Measurements from ENCODE around the gene NKD1. TPM values are rescaled to one million over a fixed set of nuclear protein-coding genes. Genes with fewer than 3 reads are reported as not detected.

NKD1 gene
- total and polyA plus RNA-seq, 2 of the 8 experiments (the other 6 are each of a cell fraction or from before 2014, with no cell fraction given), result 0.70 to 4.5 TPM

DNA sequence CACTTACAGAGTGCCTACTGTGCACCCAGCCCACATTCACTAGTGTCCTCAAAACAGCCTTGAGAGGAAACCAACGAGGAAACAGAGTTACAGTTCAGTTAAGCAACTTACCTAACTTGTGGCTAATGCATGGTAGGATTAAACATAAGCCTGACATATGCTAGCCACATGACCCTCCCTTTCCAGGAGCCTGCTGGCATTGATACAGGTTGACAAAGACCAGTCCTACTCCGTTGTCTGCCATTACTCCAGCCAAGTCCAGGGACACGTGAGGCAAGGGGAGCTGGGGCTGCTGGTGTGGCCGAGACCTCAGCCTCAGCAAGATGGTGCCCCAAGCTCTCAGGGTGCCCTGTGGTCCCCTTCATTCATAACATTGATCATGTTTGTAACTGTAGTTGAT is 95.0 kb downstream of the NKD1 start:
- no peak overlapping the region for H3K9ac ChIP-seq (replicated peaks in 1 of 4; ENCODE audit: extremely low read depth in 1 of 4, low read depth in 3 of 4, low read length in 3 of 4)
- ChIA-PET POLR2A (ENCODE audit: partially characterized antibody) (no interaction called here), CTCF (ENCODE audit: partially characterized antibody) (interaction anchor here (0.7 to 3.3 kb wide), 7 partner anchors 10 to 163 kb away, joined by 3 to 15 read pairs (median 4); no protein-coding TSS in a partner anchor)
- H3K27ac ChIP-seq (ENCODE audit: low read depth, low read length), result no peak overlapping the region
- H3K56ac ChIP-seq (replicated peaks; ENCODE audit: insufficient read length, low read depth, low read length), result no peak overlapping the region
- H4K91ac ChIP-seq (replicated peaks; ENCODE audit: insufficient read length, low read length), result no peak overlapping the region
- peaks cover 0 to 5% (median 0%) of the 10 kb centered on the region in 4 experiments; a peak in 2 of 7 replicates for H3K4me1 ChIP-seq (replicated peaks in 1 of 4; ENCODE audit: control insufficient read depth in 3 of 4, insufficient read depth in 4 of 4, low read length in 3 of 4)
- no peak overlapping the region for H2AK5ac ChIP-seq (ENCODE audit: low read depth, low read length)
- H3K4ac ChIP-seq (replicated peaks; ENCODE audit: insufficient read length, low read depth, low read length), result no peak overlapping the region
- H3K4me3 ChIP-seq (ENCODE audit: extremely low read depth in 1 of 4, insufficient read depth in 2 of 4, low read depth in 3 of 4, low read length in 4 of 4), result no peak overlapping the region
- no peak overlapping the region for H4K8ac ChIP-seq (ENCODE audit: extremely low read depth, insufficient read depth, low read length)
- no peak for FAIRE-seq
- H4K5ac ChIP-seq (ENCODE audit: insufficient read length, low read depth, low read length), result no peak overlapping the region
- no peak overlapping the region for H3K18ac ChIP-seq (ENCODE audit: extremely low read depth, low read length)
- no peaks in the 10 kb centered on the region for H3K79me1 ChIP-seq (ENCODE audit: low read depth, low read length)
- no peak overlapping the region for H3K14ac ChIP-seq (ENCODE audit: insufficient read length)
- H3K27me3 ChIP-seq (replicated peaks in 1 of 4; ENCODE audit: control insufficient read depth in 3 of 4, extremely low read depth in 1 of 4, insufficient read depth in 3 of 4, low read length in 3 of 4), result peaks cover 0 to 2% (median under 1%) of the 10 kb centered on the region in 4 experiments; a peak in 3 of 7 replicates
- H2BK15ac ChIP-seq (ENCODE audit: low read length), result no peak overlapping the region
- H3K23ac ChIP-seq (ENCODE audit: insufficient read length), result no peak overlapping the region
- 0 out of 2 replicates have a peak overlapping the region, but pooled peaks have one; percentile 14 for H2BK12ac ChIP-seq (ENCODE audit: low read depth, low read length)
- no peaks in the 10 kb centered on the region for H4K20me1 ChIP-seq (replicated peaks in 1 of 2; ENCODE audit: control insufficient read depth in 1 of 2, insufficient read depth in 2 of 2, low read length in 2 of 2)
- 85% methylated on average over 4 of the region's 4 CpGs; no CpG with 5 or more reads in 1 of the 2 experiments for WGBS, 2 experiments (ENCODE audit: extremely low coverage in 1 of 2, insufficient coverage in 1 of 2, insufficient read length in 1 of 2, insufficient replicate concordance in 2 of 2, low coverage in 1 of 2, low lambda C conversion rate in 2 of 2, missing lambda C conversion rate in 1 of 2)
- no peaks in the 10 kb centered on the region for H3K9me3 ChIP-seq (ENCODE audit: insufficient read depth in 2 of 2, low read depth in 1 of 2, low read length in 1 of 2)
- H2BK20ac ChIP-seq (ENCODE audit: low read length), result no peak overlapping the region
- DNase-seq (ENCODE audit: low read depth in 1 of 2, low spot score in 2 of 2), result no peak
- no peak overlapping the region for H3K4me2 ChIP-seq (ENCODE audit: insufficient read depth in 1 of 2, low read depth in 2 of 2, low read length in 2 of 2)
- H2AFZ ChIP-seq (ENCODE audit: low read length), result no peak overlapping the region
- no peaks in the 10 kb centered on the region for H3K36me3 ChIP-seq (ENCODE audit: control insufficient read depth in 2 of 4, insufficient read depth in 4 of 4, low read length in 3 of 4)
- H3K79me2 ChIP-seq (ENCODE audit: control insufficient read depth in 1 of 2, insufficient read depth in 2 of 2, low read length in 2 of 2), result no peaks in the 10 kb centered on the region
- H2BK5ac ChIP-seq (ENCODE audit: low read depth, low read length), result no peak overlapping the region
- H2BK120ac ChIP-seq (replicated peaks; ENCODE audit: low read depth, low read length), result no peak overlapping the region
- no peaks in the 10 kb centered on the region for H3K23me2 ChIP-seq (ENCODE audit: low read depth, low read length)
- TF ChIP-seq TCF12 (IDR thresholded peaks at IDR 0.05; ENCODE audit: low read depth, low read length) (no peak), TAF1 (IDR thresholded peaks at IDR 0.05; ENCODE audit: low read depth, low read length) (no peak), ZNF274 (IDR thresholded peaks at IDR 0.05; ENCODE audit: borderline replicate concordance, extremely low read depth, low read length) (no peak), CREB1 (IDR thresholded peaks at IDR 0.05) (no peak), E2F6 (IDR thresholded peaks at IDR 0.05) (no peak), RAD21 (IDR thresholded peaks at IDR 0.05 in 1 of 2, conservative IDR thresholded peaks at IDR 0.05 in 1 of 2; ENCODE audit: low read depth in 2 of 2, low read length in 2 of 2) (no peak), SRF (IDR thresholded peaks at IDR 0.05; ENCODE audit: low read depth, low read length) (no peak), SIN3A (conservative IDR thresholded peaks at IDR 0.05 in 1 of 2, IDR thresholded peaks at IDR 0.05 in 1 of 2; ENCODE audit: low read depth in 1 of 2, low read length in 2 of 2) (no peak), NRF1 (IDR thresholded peaks at IDR 0.05; ENCODE audit: low read depth, low read length) (no peak), BCL11A (IDR thresholded peaks at IDR 0.05; ENCODE audit: low read depth in 2 of 2, low read length in 2 of 2) (no peak), KDM4A (IDR thresholded peaks at IDR 0.05; ENCODE audit: low read depth, low read length, severe bottlenecking) (no peak), SIRT6 (IDR thresholded peaks at IDR 0.05; ENCODE audit: low read length) (no peak), SIX5 (IDR thresholded peaks at IDR 0.05; ENCODE audit: low read depth, low read length) (no peak), POLR2A (IDR thresholded peaks at IDR 0.05; ENCODE audit: control extremely low read depth in 1 of 2, low read depth in 2 of 2, low read length in 2 of 2) (no peak), SUZ12 (IDR thresholded peaks at IDR 0.05; ENCODE audit: low read length) (no peak)

All from H1 (cell line).